AG04449 (cell line): Measurements from ENCODE around the gene ADAP1.

Experiments
- CTCF ChIA-PET: fragments of 350-600 bp; formaldehyde crosslinking; extraction: SDS; loops from one replicate; lab custom pipeline; 2021; ENCODE audit warnings: antibody characterized with exemption; lab: Yijun Ruan, JAX
- POLR2A ChIA-PET: fragments of 400-600, 350-600 bp; formaldehyde crosslinking; extraction: SDS; loops from one replicate; lab custom pipeline; 2020; ENCODE audit warnings: antibody characterized with exemption, inconsistent platforms; lab: Yijun Ruan, JAX
- DNase-seq: peaks from one replicate; pipeline ENCODE4 v3.0.0-alpha.2; 2010; ENCODE audit warnings: low read depth, low spot score
- H3K4me3 ChIP-seq: 2 replicates; pipeline ENCODE4 v1.5.1; 2011; ENCODE audit warnings: low read depth, mild to moderate bottlenecking, control low read depth, low read length
- TF ChIP-seq, protein P1 (sequence below): IDR thresholded peaks from one replicate; pipeline ENCODE4 v1.5.1; 2011; ENCODE audit warnings: mild to moderate bottlenecking, moderate library complexity, low read length, control low read depth, inconsistent platforms; ENCODE audit not compliant: insufficient read depth; ENCODE audit errors: missing control alignments

Gene ADAP1

DNA sequence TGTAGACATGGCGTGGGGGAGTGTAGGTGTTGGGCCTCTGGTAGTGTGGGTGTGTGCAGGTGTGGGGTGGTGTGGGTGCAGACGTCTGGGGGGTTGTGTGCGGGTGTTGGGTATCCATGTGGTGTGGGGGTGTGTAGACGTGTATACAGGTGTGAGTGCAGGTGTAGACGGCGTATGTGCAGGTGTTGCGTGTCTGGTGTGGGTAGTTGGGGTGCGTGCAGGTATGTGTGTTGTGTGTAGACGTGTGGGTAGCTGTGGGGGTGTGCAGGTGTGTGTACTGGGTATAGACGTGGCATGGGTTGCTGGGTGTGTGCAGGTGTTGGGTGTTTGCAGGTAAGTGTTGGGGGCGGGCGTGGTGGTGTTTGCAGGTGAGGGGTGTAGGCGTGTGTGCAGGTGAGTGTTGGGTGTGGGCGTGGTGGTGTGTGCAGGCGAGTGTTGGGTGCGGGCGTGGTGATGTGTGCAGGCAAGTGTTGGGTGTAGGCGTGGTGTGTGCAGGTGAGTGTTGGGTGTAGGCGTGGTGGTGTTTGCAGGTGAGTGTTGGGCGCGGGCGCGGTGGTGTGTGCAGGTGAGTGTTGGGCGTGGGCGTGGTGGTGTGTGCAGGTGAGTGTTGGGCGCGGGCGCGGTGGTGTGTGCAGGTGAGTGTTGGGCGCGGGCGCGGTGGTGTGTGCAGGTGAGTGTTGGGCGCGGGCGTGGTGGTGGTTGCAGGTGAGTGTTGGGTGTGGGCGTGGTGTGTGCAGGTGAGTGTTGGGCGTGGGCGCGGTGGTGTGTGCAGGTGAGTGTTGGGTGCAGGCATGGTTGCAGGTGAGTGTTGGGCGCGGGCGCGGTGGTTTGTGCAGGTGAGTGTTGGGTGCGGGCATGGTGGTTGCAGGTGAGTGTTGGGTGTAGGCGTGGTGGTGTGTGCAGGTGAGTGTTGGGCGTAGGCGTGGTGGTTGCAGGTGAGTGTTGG, 61.6 kb downstream of the ADAP1 start:
- ChIA-PET CTCF (interaction anchor here (0.9 kb wide), 1 partner anchor 10 kb away, joined by 3 read pairs; no protein-coding TSS in a partner anchor), POLR2A (no interaction called here)
- TF ChIP-seq, protein P1, sequence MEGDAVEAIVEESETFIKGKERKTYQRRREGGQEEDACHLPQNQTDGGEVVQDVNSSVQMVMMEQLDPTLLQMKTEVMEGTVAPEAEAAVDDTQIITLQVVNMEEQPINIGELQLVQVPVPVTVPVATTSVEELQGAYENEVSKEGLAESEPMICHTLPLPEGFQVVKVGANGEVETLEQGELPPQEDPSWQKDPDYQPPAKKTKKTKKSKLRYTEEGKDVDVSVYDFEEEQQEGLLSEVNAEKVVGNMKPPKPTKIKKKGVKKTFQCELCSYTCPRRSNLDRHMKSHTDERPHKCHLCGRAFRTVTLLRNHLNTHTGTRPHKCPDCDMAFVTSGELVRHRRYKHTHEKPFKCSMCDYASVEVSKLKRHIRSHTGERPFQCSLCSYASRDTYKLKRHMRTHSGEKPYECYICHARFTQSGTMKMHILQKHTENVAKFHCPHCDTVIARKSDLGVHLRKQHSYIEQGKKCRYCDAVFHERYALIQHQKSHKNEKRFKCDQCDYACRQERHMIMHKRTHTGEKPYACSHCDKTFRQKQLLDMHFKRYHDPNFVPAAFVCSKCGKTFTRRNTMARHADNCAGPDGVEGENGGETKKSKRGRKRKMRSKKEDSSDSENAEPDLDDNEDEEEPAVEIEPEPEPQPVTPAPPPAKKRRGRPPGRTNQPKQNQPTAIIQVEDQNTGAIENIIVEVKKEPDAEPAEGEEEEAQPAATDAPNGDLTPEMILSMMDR, result no peak
- no peak overlapping the region for H3K4me3 ChIP-seq
- DNase-seq, result no peak

DNA sequence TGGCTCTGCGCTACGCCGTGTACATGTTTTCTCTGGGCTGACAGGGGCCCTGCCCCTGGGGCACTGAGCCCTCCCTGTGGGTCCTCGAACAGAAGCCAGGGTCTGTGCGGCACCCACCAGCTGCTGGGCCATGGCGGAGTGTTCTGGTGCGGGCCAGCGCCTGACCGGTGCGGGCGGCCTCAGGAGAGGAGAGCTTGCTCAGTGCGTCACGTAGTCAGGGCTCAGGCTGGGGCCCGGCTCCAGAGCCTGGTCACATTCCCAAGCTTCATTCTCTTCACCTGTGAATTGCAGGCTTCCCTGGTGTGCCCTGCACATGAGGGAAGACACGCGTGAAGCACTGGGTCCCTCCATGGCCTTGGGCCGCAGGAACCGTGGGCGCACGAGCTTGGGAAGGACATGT, 62.7 kb downstream of the ADAP1 start:
- DNase-seq, result no peak
- no peak overlapping the region for H3K4me3 ChIP-seq
- TF ChIP-seq, protein P1, result no peak
- CTCF ChIA-PET, result no interaction called here
- POLR2A ChIA-PET, result interaction anchor here (1.2 kb wide), 1 partner anchor 9 kb away, joined by 6 read pairs; no protein-coding TSS in a partner anchor

DNA sequence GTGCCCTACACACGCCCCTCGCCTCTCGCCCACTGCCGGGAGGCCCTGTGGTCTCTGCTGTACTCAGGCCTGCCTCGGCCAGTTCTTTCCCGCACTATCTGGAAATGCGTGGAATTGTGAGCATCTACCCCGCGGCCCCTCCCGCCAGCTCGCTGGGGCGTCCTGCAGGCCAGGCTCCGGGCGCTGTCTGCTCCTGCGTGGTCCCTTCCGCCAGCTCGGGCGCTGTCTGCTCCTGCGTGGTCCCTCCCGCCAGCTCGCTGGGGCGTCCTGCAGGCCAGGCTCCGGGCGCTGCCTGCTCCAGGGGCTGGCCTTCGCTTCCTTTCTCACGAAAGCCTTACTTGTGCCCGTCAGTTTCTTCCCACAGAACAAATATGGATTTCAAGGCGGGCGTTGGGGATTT, 63.2 kb downstream of the ADAP1 start:
- CTCF ChIA-PET, result no interaction called here
- POLR2A ChIA-PET, result interaction anchor here (1.2 kb wide), 1 partner anchor 10 kb away, joined by 6 read pairs; no protein-coding TSS in a partner anchor
- H3K4me3 ChIP-seq, result no peak overlapping the region

DNA sequence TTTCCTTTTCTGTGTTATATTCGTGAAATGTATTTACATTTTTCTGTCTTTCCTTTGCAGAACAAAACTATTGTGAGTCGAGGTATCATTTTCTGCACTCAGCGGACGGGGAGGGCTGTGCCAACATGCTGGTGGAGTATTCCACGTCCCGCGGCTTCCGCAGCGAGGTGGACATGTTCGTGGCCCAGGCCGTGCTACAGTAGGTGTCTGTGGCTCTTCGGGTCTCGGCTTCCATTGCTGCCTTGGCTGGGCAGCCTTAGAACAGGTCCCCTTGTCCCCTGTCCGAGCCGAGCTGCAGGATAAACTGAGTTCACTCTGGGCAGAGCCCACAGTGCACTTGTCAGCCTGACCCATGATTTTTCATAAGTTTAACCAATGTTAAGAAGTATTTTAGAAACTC, 63.6 kb downstream of the ADAP1 start:
- H3K4me3 ChIP-seq, result no peak overlapping the region
- ChIA-PET CTCF (no interaction called here), POLR2A (no interaction called here)
- DNase-seq, result no peak
- TF ChIP-seq, protein P1, result no peak

More for the DNA sequence above, 63.2 kb downstream of the ADAP1 start:
- TF ChIP-seq, protein P1, result no peak
- no peak for DNase-seq

DNA sequence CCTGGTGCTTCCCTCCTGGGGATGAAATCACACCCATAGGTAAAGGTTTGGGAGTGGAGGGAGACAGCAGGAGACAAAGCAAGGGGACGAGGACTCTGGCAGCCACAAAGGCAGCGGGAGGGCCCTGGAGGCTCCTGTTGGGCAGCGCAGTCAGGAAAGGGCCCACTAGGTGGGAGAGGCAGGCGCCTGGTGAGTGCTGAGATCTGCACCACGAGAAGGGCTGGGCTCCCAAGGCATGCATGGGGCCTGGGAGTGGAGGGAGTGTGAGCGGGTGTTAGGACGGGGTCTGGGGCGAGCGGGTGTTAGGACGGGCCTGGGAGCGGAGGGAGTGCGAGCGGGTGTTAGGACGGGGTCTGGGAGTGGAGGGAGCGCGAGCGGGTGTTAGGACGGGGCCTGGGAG, 65.1 kb downstream of the ADAP1 start:
- CTCF ChIA-PET, result no interaction called here
- TF ChIP-seq, protein P1, result no peak

DNA sequence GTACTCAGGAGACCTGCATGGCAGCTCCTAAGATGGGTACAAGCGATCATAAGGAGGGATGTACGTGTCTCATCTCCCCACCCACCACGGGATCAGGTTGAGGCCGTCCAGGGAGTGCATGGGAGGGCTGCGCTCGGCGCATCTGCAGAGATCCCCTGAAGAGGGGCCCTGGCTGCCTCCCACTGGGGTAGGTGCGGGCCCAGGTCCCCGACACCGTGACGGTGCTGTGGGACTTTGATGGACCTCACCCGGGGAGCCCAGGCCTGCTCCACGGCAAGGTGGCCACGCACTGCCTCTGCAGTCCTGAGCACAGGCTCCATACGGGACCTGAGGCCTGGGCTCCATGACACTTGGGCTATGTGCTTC, 65.5 kb downstream of the ADAP1 start:
- CTCF ChIA-PET, result no interaction called here
- DNase-seq, result no peak
- TF ChIP-seq, protein P1, result no peak
- POLR2A ChIA-PET, result no interaction called here
- H3K4me3 ChIP-seq, result no peak overlapping the region

More for the DNA sequence above, 65.1 kb downstream of the ADAP1 start:
- DNase-seq, result no peak
- POLR2A ChIA-PET, result no interaction called here
- H3K4me3 ChIP-seq, result no peak overlapping the region
